ENCODE results near the gene ADCY2.

The ADCY2 gene

DNA sequence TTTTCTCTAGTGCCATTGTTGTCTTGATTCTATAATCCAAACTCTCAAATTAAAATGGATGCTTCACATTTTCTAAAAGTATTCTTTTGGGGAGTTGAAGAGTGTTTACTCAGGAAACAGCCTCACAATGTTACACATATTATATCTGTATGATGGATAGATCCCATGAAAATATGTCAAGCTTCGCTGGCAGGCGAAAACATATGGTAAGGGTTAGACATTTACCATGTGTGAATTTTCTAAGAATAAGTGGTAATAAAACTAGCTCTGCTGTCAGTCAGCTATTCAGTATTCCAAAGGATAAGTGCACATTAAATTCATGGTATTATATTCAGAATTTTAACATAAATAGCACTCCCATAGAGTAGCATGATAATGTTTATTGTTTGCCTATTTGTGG lies 13.3 kb upstream of the ADCY2 start:
- no peak for ATAC-seq

GRCh38 chr5:7385681-7386080 lies 10.3 kb upstream of the ADCY2 start:
- no peak for ATAC-seq

More for the DNA sequence above, 13.3 kb upstream of the ADCY2 start:
- no peak for TF ChIP-seq CSDC2 (CRISPR knock-in tag; IDR thresholded peaks at IDR 0.05)
- TF ChIP-seq RARB (CRISPR knock-in tag; IDR thresholded peaks at IDR 0.05) = no peak
- no peak for TF ChIP-seq CSRNP3 (CRISPR knock-in tag; IDR thresholded peaks at IDR 0.05)
- TF ChIP-seq ESRRG (CRISPR knock-in tag; IDR thresholded peaks at IDR 0.05) = no peak
- TF ChIP-seq, protein P1, sequence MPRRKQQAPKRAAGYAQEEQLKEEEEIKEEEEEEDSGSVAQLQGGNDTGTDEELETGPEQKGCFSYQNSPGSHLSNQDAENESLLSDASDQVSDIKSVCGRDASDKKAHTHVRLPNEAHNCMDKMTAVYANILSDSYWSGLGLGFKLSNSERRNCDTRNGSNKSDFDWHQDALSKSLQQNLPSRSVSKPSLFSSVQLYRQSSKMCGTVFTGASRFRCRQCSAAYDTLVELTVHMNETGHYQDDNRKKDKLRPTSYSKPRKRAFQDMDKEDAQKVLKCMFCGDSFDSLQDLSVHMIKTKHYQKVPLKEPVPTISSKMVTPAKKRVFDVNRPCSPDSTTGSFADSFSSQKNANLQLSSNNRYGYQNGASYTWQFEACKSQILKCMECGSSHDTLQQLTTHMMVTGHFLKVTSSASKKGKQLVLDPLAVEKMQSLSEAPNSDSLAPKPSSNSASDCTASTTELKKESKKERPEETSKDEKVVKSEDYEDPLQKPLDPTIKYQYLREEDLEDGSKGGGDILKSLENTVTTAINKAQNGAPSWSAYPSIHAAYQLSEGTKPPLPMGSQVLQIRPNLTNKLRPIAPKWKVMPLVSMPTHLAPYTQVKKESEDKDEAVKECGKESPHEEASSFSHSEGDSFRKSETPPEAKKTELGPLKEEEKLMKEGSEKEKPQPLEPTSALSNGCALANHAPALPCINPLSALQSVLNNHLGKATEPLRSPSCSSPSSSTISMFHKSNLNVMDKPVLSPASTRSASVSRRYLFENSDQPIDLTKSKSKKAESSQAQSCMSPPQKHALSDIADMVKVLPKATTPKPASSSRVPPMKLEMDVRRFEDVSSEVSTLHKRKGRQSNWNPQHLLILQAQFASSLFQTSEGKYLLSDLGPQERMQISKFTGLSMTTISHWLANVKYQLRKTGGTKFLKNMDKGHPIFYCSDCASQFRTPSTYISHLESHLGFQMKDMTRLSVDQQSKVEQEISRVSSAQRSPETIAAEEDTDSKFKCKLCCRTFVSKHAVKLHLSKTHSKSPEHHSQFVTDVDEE (CRISPR knock-in tag; IDR thresholded peaks at IDR 0.05) = no peak
- TF ChIP-seq BACH2 (CRISPR knock-in tag; IDR thresholded peaks at IDR 0.05; ENCODE audit: borderline replicate concordance) = no peak
- no peak for TF ChIP-seq ZNF70 (CRISPR knock-in tag; IDR thresholded peaks at IDR 0.05)
- TF ChIP-seq TCF4 (CRISPR knock-in tag; IDR thresholded peaks at IDR 0.05; ENCODE audit: borderline replicate concordance) = no peak
- TF ChIP-seq CREB5 (CRISPR knock-in tag; IDR thresholded peaks at IDR 0.05; ENCODE audit: low read depth) = no peak
- TF ChIP-seq GLIS3 (CRISPR knock-in tag; IDR thresholded peaks at IDR 0.05) = no peak
- TF ChIP-seq TOX (CRISPR knock-in tag; IDR thresholded peaks at IDR 0.05; ENCODE audit: borderline replicate concordance) = no peak

More at GRCh38 chr5:7385681-7386080, 10.3 kb upstream of the ADCY2 start:
- no peak for TF ChIP-seq OSR1 (CRISPR knock-in tag; IDR thresholded peaks at IDR 0.05)
- no peak for TF ChIP-seq TOX (CRISPR knock-in tag; IDR thresholded peaks at IDR 0.05; ENCODE audit: borderline replicate concordance)
- no peak for TF ChIP-seq BACH2 (CRISPR knock-in tag; IDR thresholded peaks at IDR 0.05; ENCODE audit: borderline replicate concordance)
- TF ChIP-seq ZNF565 (CRISPR knock-in tag; conservative IDR thresholded peaks at IDR 0.05; ENCODE audit: low read depth) = no peak
- no peak for TF ChIP-seq ARNTL (CRISPR knock-in tag; IDR thresholded peaks at IDR 0.05; ENCODE audit: borderline replicate concordance, low read depth)
- no peak for TF ChIP-seq ZNF70 (CRISPR knock-in tag; IDR thresholded peaks at IDR 0.05)
- no peak for TF ChIP-seq PATZ1 (CRISPR knock-in tag; IDR thresholded peaks at IDR 0.05; ENCODE audit: borderline replicate concordance)
- TF ChIP-seq SNAI2 (CRISPR knock-in tag; IDR thresholded peaks at IDR 0.05) = no peak
- TF ChIP-seq CSRNP3 (CRISPR knock-in tag; IDR thresholded peaks at IDR 0.05) = no peak
- no peak for TF ChIP-seq RARB (CRISPR knock-in tag; IDR thresholded peaks at IDR 0.05)
- TF ChIP-seq ZNF8 (CRISPR knock-in tag; IDR thresholded peaks at IDR 0.05) = no peak
- TF ChIP-seq, protein P2, sequence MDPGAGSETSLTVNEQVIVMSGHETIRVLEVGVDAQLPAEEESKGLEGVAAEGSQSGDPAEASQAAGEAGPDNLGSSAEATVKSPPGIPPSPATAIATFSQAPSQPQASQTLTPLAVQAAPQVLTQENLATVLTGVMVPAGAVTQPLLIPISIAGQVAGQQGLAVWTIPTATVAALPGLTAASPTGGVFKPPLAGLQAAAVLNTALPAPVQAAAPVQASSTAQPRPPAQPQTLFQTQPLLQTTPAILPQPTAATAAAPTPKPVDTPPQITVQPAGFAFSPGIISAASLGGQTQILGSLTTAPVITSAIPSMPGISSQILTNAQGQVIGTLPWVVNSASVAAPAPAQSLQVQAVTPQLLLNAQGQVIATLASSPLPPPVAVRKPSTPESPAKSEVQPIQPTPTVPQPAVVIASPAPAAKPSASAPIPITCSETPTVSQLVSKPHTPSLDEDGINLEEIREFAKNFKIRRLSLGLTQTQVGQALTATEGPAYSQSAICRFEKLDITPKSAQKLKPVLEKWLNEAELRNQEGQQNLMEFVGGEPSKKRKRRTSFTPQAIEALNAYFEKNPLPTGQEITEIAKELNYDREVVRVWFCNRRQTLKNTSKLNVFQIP (CRISPR knock-in tag; IDR thresholded peaks at IDR 0.05; ENCODE audit: borderline replicate concordance, low read depth) = no peak
- TF ChIP-seq GLIS3 (CRISPR knock-in tag; IDR thresholded peaks at IDR 0.05) = no peak
- no peak for TF ChIP-seq ZFP3 (CRISPR knock-in tag; IDR thresholded peaks at IDR 0.05)
- no peak for TF ChIP-seq ESRRG (CRISPR knock-in tag; IDR thresholded peaks at IDR 0.05)
- TF ChIP-seq TCF4 (CRISPR knock-in tag; IDR thresholded peaks at IDR 0.05; ENCODE audit: borderline replicate concordance) = no peak
- TF ChIP-seq PPARA (CRISPR knock-in tag; IDR thresholded peaks at IDR 0.05; ENCODE audit: borderline replicate concordance) = no peak
- TF ChIP-seq ZFP30 (CRISPR knock-in tag; IDR thresholded peaks at IDR 0.05) = no peak
- TF ChIP-seq ISL1 (CRISPR knock-in tag; IDR thresholded peaks at IDR 0.05) = no peak
- no peak for TF ChIP-seq CREB5 (CRISPR knock-in tag; IDR thresholded peaks at IDR 0.05; ENCODE audit: low read depth)

All from SK-N-SH treated with all-trans-retinoic acid at 6 μM for 48 hours (cell line).